CD4-positive, CD25-positive, alpha-beta regulatory T cell (primary cell): ENCODE results near the gene ADGRV1. TPM values are rescaled to one million over a fixed set of nuclear protein-coding genes. Genes with fewer than 3 reads are reported as not detected.
"Not testable (repeated sequence)": the region's sequence is repeated elsewhere in the genome, so short reads cannot be mapped to it uniquely, and the experiment has no call there.

ENCODE experiments used
- ATAC-seq, 2 donors: fragments of 150-1000 bp; cut with Tn5 transposase; one replicate each; pipeline ENCODE4 v1.10.0; 2021; ENCODE audit warnings: low read depth in 2 of 2, moderate number of reproducible peaks in 2 of 2, moderate library complexity in 1 of 2
- DNase-seq, 3 donors: peaks; one replicate each; pipeline versions ENCODE4 v3.0.0 to v3.0.0-alpha.2; 2012 to 2022; ENCODE audit warnings: mixed read lengths in 1 of 3
- H3K27ac ChIP-seq: one replicate; pipeline ENCODE4 v1.7.0; 2013; ENCODE audit warnings: mild to moderate bottlenecking, low read length; ENCODE audit not compliant: insufficient read depth, poor library complexity, severe bottlenecking
- H3K27me3 ChIP-seq: one replicate; pipeline ENCODE4 v1.7.0; 2013; ENCODE audit warnings: low read length; ENCODE audit not compliant: control insufficient read depth, insufficient read depth
- H3K36me3 ChIP-seq: one replicate; pipeline ENCODE4 v1.7.0; 2013; ENCODE audit warnings: mild to moderate bottlenecking, low read length, moderate library complexity; ENCODE audit not compliant: control insufficient read depth, insufficient read depth
- H3K4me1 ChIP-seq: 2 replicates; pipeline ENCODE4 v1.7.0; 2013; ENCODE audit warnings: mild to moderate bottlenecking, low read length; ENCODE audit not compliant: insufficient read depth, control insufficient read depth, poor library complexity, severe bottlenecking
- H3K4me3 ChIP-seq: one replicate; pipeline ENCODE4 v1.7.0; 2013; ENCODE audit warnings: low read depth, mild to moderate bottlenecking, low read length, moderate library complexity
- H3K9me3 ChIP-seq, 2 experiments: 1 replicate in 1 of 2; 2 replicates in 1 of 2; pipeline ENCODE4 v1.7.0; 2013; ENCODE audit warnings: low read length in 2 of 2, mild to moderate bottlenecking in 1 of 2, moderate library complexity in 1 of 2; ENCODE audit not compliant: control insufficient read depth in 2 of 2
- H3K27ac Mint-ChIP-seq, 3 donors: one replicate each; pipeline ENCODE4 v1.8.0; 2020 to 2022; ENCODE audit warnings: mild to moderate bottlenecking in 3 of 3, mixed read lengths in 3 of 3, moderate library complexity in 2 of 3
- H3K27me3 Mint-ChIP-seq: one replicate; pipeline ENCODE4 v1.8.0; 2022; ENCODE audit warnings: mild to moderate bottlenecking, mixed read lengths
- H3K36me3 Mint-ChIP-seq: one replicate; pipeline ENCODE4 v1.8.0; 2020; ENCODE audit warnings: mixed read lengths
- H3K4me1 Mint-ChIP-seq, 4 donors: one replicate each; pipeline ENCODE4 v1.8.0; 2020 to 2022; ENCODE audit warnings: mixed read lengths in 4 of 4, mild to moderate bottlenecking in 1 of 4
- H3K4me3 Mint-ChIP-seq, 4 donors: one replicate each; pipeline ENCODE4 v1.8.0; 2020 to 2022; ENCODE audit warnings: mild to moderate bottlenecking in 4 of 4, mixed read lengths in 4 of 4, moderate library complexity in 3 of 4
- H3K9me3 Mint-ChIP-seq, 7 donors: one replicate each; pipeline ENCODE4 v1.8.0; 2020 to 2022; ENCODE audit warnings: mixed read lengths in 7 of 7, mild to moderate bottlenecking in 3 of 7, moderate library complexity in 2 of 7
- polyA plus RNA-seq, 4 donors: library from polyadenylated mRNA; unstranded; fragments of 300-500 nt; fragmentation: Illumina TruSeq; gene quantifications; one replicate each; pipeline ENCODE4 v1.2.3, GENCODE V29; 2021
- total RNA-seq: library from RNA; stranded (reverse); gene quantifications from one replicate; pipeline ENCODE4 v1.2.3, GENCODE V29; 2022

The ADGRV1 gene
- total and polyA plus RNA-seq, 5 donors from 2014 or later = 0.42 to 0.52 TPM; not detected in 3

GRCh38 chr5:90687458-90687857 is 128.9 kb downstream of the ADGRV1 start:
- not testable (repeated sequence) for H3K27ac Mint-ChIP-seq, H3K36me3 Mint-ChIP-seq

GRCh38 chr5:90689064-90689463 is 130.5 kb downstream of the ADGRV1 start:
- Mint-ChIP-seq H3K27me3 (peaks cover under 1% of the 10 kb centered on the region), H3K4me3 (no peak overlapping the region), H3K4me1 (no peaks in the 10 kb centered on the region), H3K27ac (no peak overlapping the region), H3K36me3 (no peaks in the 10 kb centered on the region), H3K9me3 (peaks cover 0 to 3% (median 0%) of the 10 kb centered on the region in 7 donors)
- Histone ChIP-seq H3K27ac (no peak overlapping the region), H3K4me3 (no peak overlapping the region), H3K36me3 (no peaks in the 10 kb centered on the region), H3K4me1 (no peaks in the 10 kb centered on the region), H3K9me3 (no peaks in the 10 kb centered on the region), H3K27me3 (no peaks in the 10 kb centered on the region)
- DNase-seq (no peak), ATAC-seq (no peak)

More at GRCh38 chr5:90687458-90687857, 128.9 kb downstream of the ADGRV1 start:
- not testable (repeated sequence) for H3K27me3 Mint-ChIP-seq, H3K4me3 Mint-ChIP-seq, H3K36me3 ChIP-seq, ATAC-seq, H3K4me3 ChIP-seq, H3K4me1 Mint-ChIP-seq, H3K27ac ChIP-seq, H3K27me3 ChIP-seq, DNase-seq, H3K4me1 ChIP-seq, H3K9me3 ChIP-seq, H3K9me3 Mint-ChIP-seq

DNA sequence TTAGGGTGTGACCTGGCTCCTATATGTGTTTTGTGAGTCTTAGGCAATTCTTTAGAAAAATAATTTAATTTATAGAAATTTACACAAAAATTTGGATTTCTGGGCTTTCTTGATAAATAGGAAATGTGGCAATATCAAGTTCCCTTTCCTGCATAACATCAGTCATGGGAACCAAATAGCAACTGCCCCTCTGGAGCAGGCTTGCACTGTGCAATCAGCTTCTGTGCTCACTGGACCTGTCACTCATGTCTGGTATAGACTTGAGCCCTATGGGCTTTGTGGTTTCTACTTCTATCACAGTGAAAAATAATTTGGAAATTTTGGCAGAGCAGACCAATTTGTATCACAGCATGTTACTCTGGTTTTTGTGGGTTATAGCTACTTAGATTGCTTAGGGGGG is 131.7 kb downstream of the ADGRV1 start:
- H3K4me1 ChIP-seq = no peaks in the 10 kb centered on the region
- ATAC-seq (no peak), DNase-seq (no peak)
- H3K9me3 ChIP-seq = no peaks in the 10 kb centered on the region
- H3K9me3 Mint-ChIP-seq = peaks cover 0 to 3% (median 0%) of the 10 kb centered on the region in 7 donors
- H3K27me3 Mint-ChIP-seq = peaks cover 6% of the 10 kb centered on the region
- no peaks in the 10 kb centered on the region for H3K36me3 Mint-ChIP-seq
- no peaks in the 10 kb centered on the region for H3K36me3 ChIP-seq
- no peak overlapping the region for H3K4me3 ChIP-seq
- no peak overlapping the region for H3K27ac Mint-ChIP-seq
- H3K4me3 Mint-ChIP-seq = no peak overlapping the region
- H3K4me1 Mint-ChIP-seq = no peaks in the 10 kb centered on the region
- no peaks in the 10 kb centered on the region for H3K27me3 ChIP-seq
- no peak overlapping the region for H3K27ac ChIP-seq

DNA sequence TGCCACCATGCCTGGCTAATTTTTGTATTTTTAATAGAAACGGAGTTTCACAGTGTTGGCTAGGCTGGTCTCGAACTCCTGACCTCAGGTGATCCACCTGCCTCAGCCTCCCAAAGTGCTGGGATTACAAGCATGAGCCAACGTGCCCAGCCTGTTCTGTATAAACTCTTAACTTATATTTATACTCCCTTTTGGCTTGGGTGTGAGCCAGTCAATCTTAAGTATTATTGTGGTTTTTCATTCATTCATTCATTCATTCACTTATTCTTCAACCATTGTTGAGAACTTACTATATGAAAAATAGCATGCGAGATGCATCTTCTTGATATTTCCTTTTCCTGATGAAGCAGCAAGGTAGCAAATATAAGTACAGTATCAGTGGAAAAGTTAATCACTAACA is 132.9 kb downstream of the ADGRV1 start:
- H3K36me3 ChIP-seq = no peaks in the 10 kb centered on the region
- Mint-ChIP-seq H3K36me3 (no peaks in the 10 kb centered on the region), H3K9me3 (peaks cover 0 to 1% (median 0%) of the 10 kb centered on the region in 7 donors), H3K27ac (no peak overlapping the region), H3K4me1 (no peaks in the 10 kb centered on the region), H3K4me3 (no peak overlapping the region), H3K27me3 (peaks cover 6% of the 10 kb centered on the region)
- no peaks in the 10 kb centered on the region for H3K9me3 ChIP-seq
- no peak overlapping the region for H3K27ac ChIP-seq
- no peak overlapping the region for H3K4me3 ChIP-seq
- H3K27me3 ChIP-seq = no peaks in the 10 kb centered on the region
- no peak for DNase-seq
- no peak for ATAC-seq
- no peaks in the 10 kb centered on the region for H3K4me1 ChIP-seq

GRCh38 chr5:90696153-90696552 is 137.6 kb downstream of the ADGRV1 start:
- Mint-ChIP-seq H3K27me3 (peaks cover 6% of the 10 kb centered on the region), H3K4me3 (no peak overlapping the region), H3K9me3 (no peaks in the 10 kb centered on the region), H3K27ac (no peak overlapping the region), H3K36me3 (no peaks in the 10 kb centered on the region), H3K4me1 (no peaks in the 10 kb centered on the region)
- no peak overlapping the region for H3K4me3 ChIP-seq
- no peak for ATAC-seq
- H3K36me3 ChIP-seq = no peaks in the 10 kb centered on the region
- H3K4me1 ChIP-seq = no peaks in the 10 kb centered on the region
- DNase-seq = no peak
- no peaks in the 10 kb centered on the region for H3K9me3 ChIP-seq
- H3K27me3 ChIP-seq = no peaks in the 10 kb centered on the region
- H3K27ac ChIP-seq = no peak overlapping the region

DNA sequence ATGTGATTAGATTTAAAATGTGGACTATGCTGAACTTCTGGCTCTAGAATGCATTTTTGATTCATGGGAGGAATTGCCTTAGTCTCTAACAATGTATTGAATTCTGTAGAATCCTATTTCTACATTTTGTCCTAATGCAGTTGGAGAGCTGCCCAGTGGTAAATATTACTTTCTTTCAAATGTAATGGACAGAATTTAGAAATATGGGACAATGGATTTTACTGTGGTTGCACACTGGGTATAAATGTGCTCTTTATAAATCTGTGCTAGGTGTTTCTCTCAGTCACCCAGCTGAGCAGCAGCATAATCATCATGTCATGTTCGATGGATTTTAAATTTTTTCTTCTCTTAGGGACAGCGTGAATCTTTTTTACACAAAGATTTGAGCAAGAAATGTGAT is 141.7 kb downstream of the ADGRV1 start:
- H3K27ac Mint-ChIP-seq = no peak overlapping the region
- H3K4me1 ChIP-seq = no peaks in the 10 kb centered on the region
- no peaks in the 10 kb centered on the region for H3K9me3 ChIP-seq
- no peak overlapping the region for H3K27ac ChIP-seq
- H3K4me3 Mint-ChIP-seq = no peak overlapping the region
- no peaks in the 10 kb centered on the region for H3K36me3 ChIP-seq
- DNase-seq (no peak), ATAC-seq (no peak)
- H3K27me3 ChIP-seq = no peaks in the 10 kb centered on the region
- no peaks in the 10 kb centered on the region for H3K36me3 Mint-ChIP-seq
- H3K27me3 Mint-ChIP-seq = no peaks in the 10 kb centered on the region
- H3K9me3 Mint-ChIP-seq = no peaks in the 10 kb centered on the region
- H3K4me1 Mint-ChIP-seq = no peaks in the 10 kb centered on the region
- no peak overlapping the region for H3K4me3 ChIP-seq

- Mint-ChIP-seq H3K9me3 (peaks cover 0 to 2% (median 0%) of the 10 kb centered on the region in 7 donors), H3K4me1 (no peaks in the 10 kb centered on the region), H3K36me3 (no peaks in the 10 kb centered on the region), H3K27ac (no peak overlapping the region), H3K4me3 (no peak overlapping the region), H3K27me3 (no peaks in the 10 kb centered on the region)
- H3K27me3 ChIP-seq = no peaks in the 10 kb centered on the region
- H3K4me1 ChIP-seq = no peaks in the 10 kb centered on the region
- no peak for ATAC-seq
- H3K36me3 ChIP-seq = no peaks in the 10 kb centered on the region
- no peak overlapping the region for H3K27ac ChIP-seq
- H3K4me3 ChIP-seq = no peak overlapping the region
- no peaks in the 10 kb centered on the region for H3K9me3 ChIP-seq
- no peak for DNase-seq
Observed at GRCh38 chr5:90703932-90704331, 145.3 kb downstream of the ADGRV1 start.

- DNase-seq (no peak), ATAC-seq (no peak)
- Histone ChIP-seq H3K4me3 (no peak overlapping the region), H3K36me3 (no peaks in the 10 kb centered on the region), H3K27ac (no peak overlapping the region), H3K9me3 (no peaks in the 10 kb centered on the region), H3K4me1 (no peaks in the 10 kb centered on the region), H3K27me3 (no peaks in the 10 kb centered on the region)
- H3K4me3 Mint-ChIP-seq = no peak overlapping the region
- H3K4me1 Mint-ChIP-seq = no peaks in the 10 kb centered on the region
- no peaks in the 10 kb centered on the region for H3K27me3 Mint-ChIP-seq
- no peak overlapping the region for H3K27ac Mint-ChIP-seq
- peaks cover 0 to 2% (median 0%) of the 10 kb centered on the region in 7 donors for H3K9me3 Mint-ChIP-seq
- no peaks in the 10 kb centered on the region for H3K36me3 Mint-ChIP-seq
Observed at GRCh38 chr5:90707698-90708097, 149.1 kb downstream of the ADGRV1 start.
